Activated T-helper 17 cell treated with anti-CD3 and anti-CD28 coated beads, Interleukin-2, amount 50 U/mL, for 72 hours (primary cell): ENCODE measurements around the gene HDAC8. TPM values are rescaled to one million over a fixed set of nuclear protein-coding genes. Genes with fewer than 3 reads are reported as not detected.

Experiments
- ATAC-seq: fragments of 150-1000 bp; cut with Tn5 transposase; replicated peaks from 2 replicates; pipeline ENCODE4 v1.10.0; 2021; ENCODE audit warnings: mild to moderate bottlenecking, moderate library complexity
- H3K27ac Mint-ChIP-seq: one replicate; pipeline ENCODE4 v1.8.0; 2022; ENCODE audit warnings: mixed read lengths
- H3K27me3 Mint-ChIP-seq: one replicate; pipeline ENCODE4 v1.8.0; 2022; ENCODE audit warnings: mixed read lengths
- H3K36me3 Mint-ChIP-seq: one replicate; pipeline ENCODE4 v1.8.0; 2022; ENCODE audit warnings: low read depth, mild to moderate bottlenecking, mixed read lengths
- H3K4me1 Mint-ChIP-seq: one replicate; pipeline ENCODE4 v1.8.0; 2022; ENCODE audit warnings: mixed read lengths
- H3K4me3 Mint-ChIP-seq: one replicate; pipeline ENCODE4 v1.8.0; 2022; ENCODE audit warnings: mild to moderate bottlenecking, mixed read lengths
- H3K9me3 Mint-ChIP-seq: one replicate; pipeline ENCODE4 v1.8.0; 2022; ENCODE audit warnings: mixed read lengths
- total RNA-seq, 2 donors: library from RNA; stranded (reverse); gene quantifications; one replicate each; pipeline ENCODE4 v1.2.3, GENCODE V29; 2022

Gene HDAC8
- total RNA-seq, 2 donors from 2014 or later = 18.4 to 24.7 TPM

- H3K9me3 Mint-ChIP-seq = no peaks in the 10 kb centered on the region
- H3K36me3 Mint-ChIP-seq = peaks cover 19% of the 10 kb centered on the region
- no peak overlapping the region for H3K4me3 Mint-ChIP-seq
- no peak for ATAC-seq
- no peaks in the 10 kb centered on the region for H3K27me3 Mint-ChIP-seq
- no peaks in the 10 kb centered on the region for H3K4me1 Mint-ChIP-seq
- no peak overlapping the region for H3K27ac Mint-ChIP-seq
Measured at GRCh38 chrX:72479324-72480274, 93.0 kb downstream of the HDAC8 start.

GRCh38 chrX:72478853-72479252 is 93.8 kb downstream of the HDAC8 start:
- Mint-ChIP-seq H3K4me1 (no peaks in the 10 kb centered on the region), H3K4me3 (no peak overlapping the region), H3K9me3 (no peaks in the 10 kb centered on the region), H3K27me3 (no peaks in the 10 kb centered on the region), H3K27ac (no peak overlapping the region), H3K36me3 (peaks cover 19% of the 10 kb centered on the region)
- ATAC-seq = no peak

- Mint-ChIP-seq H3K4me3 (no peak overlapping the region), H3K4me1 (no peaks in the 10 kb centered on the region), H3K27ac (no peak overlapping the region), H3K9me3 (no peaks in the 10 kb centered on the region), H3K36me3 (peaks cover 19% of the 10 kb centered on the region), H3K27me3 (no peaks in the 10 kb centered on the region)
- ATAC-seq = no peak
Measured at GRCh38 chrX:72478351-72478750, 94.3 kb downstream of the HDAC8 start.

- H3K27ac Mint-ChIP-seq = no peak overlapping the region
- no peaks in the 10 kb centered on the region for H3K9me3 Mint-ChIP-seq
- no peak for ATAC-seq
- H3K4me1 Mint-ChIP-seq = no peaks in the 10 kb centered on the region
- no peaks in the 10 kb centered on the region for H3K27me3 Mint-ChIP-seq
- no peak overlapping the region for H3K4me3 Mint-ChIP-seq
- peaks cover 19% of the 10 kb centered on the region for H3K36me3 Mint-ChIP-seq
Measured at GRCh38 chrX:72477781-72478181, 94.9 kb downstream of the HDAC8 start.

- peaks cover 19% of the 10 kb centered on the region for H3K36me3 Mint-ChIP-seq
- H3K4me1 Mint-ChIP-seq = no peaks in the 10 kb centered on the region
- H3K4me3 Mint-ChIP-seq = no peak overlapping the region
- no peaks in the 10 kb centered on the region for H3K9me3 Mint-ChIP-seq
- no peak for ATAC-seq
- H3K27ac Mint-ChIP-seq = no peak overlapping the region
- no peaks in the 10 kb centered on the region for H3K27me3 Mint-ChIP-seq
Measured at GRCh38 chrX:72477376-72477775, 95.3 kb downstream of the HDAC8 start.

GRCh38 chrX:72475952-72476668 is 96.5 kb downstream of the HDAC8 start:
- H3K4me3 Mint-ChIP-seq = no peak overlapping the region
- H3K36me3 Mint-ChIP-seq = peaks cover 16% of the 10 kb centered on the region
- ATAC-seq = no peak
- no peaks in the 10 kb centered on the region for H3K4me1 Mint-ChIP-seq
- no peaks in the 10 kb centered on the region for H3K27me3 Mint-ChIP-seq
- H3K27ac Mint-ChIP-seq = no peak overlapping the region
- H3K9me3 Mint-ChIP-seq = no peaks in the 10 kb centered on the region

GRCh38 chrX:72475338-72475737 is 97.3 kb downstream of the HDAC8 start:
- Mint-ChIP-seq H3K27ac (no peak overlapping the region), H3K4me3 (no peak overlapping the region), H3K9me3 (no peaks in the 10 kb centered on the region), H3K36me3 (peaks cover 13% of the 10 kb centered on the region), H3K4me1 (no peaks in the 10 kb centered on the region), H3K27me3 (no peaks in the 10 kb centered on the region)
- ATAC-seq = no peak

GRCh38 chrX:72470532-72471223 is 102.0 kb downstream of the HDAC8 start:
- H3K4me3 Mint-ChIP-seq = no peak overlapping the region
- no peaks in the 10 kb centered on the region for H3K27me3 Mint-ChIP-seq
- no peaks in the 10 kb centered on the region for H3K4me1 Mint-ChIP-seq
- no peak overlapping the region for H3K27ac Mint-ChIP-seq
- no peak for ATAC-seq
- H3K9me3 Mint-ChIP-seq = no peaks in the 10 kb centered on the region
- H3K36me3 Mint-ChIP-seq = peaks cover 10% of the 10 kb centered on the region

- ATAC-seq = no peak
- no peak overlapping the region for H3K27ac Mint-ChIP-seq
- no peaks in the 10 kb centered on the region for H3K9me3 Mint-ChIP-seq
- no peaks in the 10 kb centered on the region for H3K27me3 Mint-ChIP-seq
- H3K36me3 Mint-ChIP-seq = peaks cover 4% of the 10 kb centered on the region
- no peaks in the 10 kb centered on the region for H3K4me1 Mint-ChIP-seq
- no peak overlapping the region for H3K4me3 Mint-ChIP-seq
Measured at GRCh38 chrX:72470117-72470516, 102.5 kb downstream of the HDAC8 start.

GRCh38 chrX:72468607-72469006 is 104.0 kb downstream of the HDAC8 start:
- Mint-ChIP-seq H3K4me3 (no peak overlapping the region), H3K27ac (no peak overlapping the region), H3K36me3 (peaks cover 7% of the 10 kb centered on the region), H3K27me3 (no peaks in the 10 kb centered on the region), H3K9me3 (no peaks in the 10 kb centered on the region), H3K4me1 (no peaks in the 10 kb centered on the region)
- no peak for ATAC-seq

GRCh38 chrX:72467135-72467534 is 105.5 kb downstream of the HDAC8 start:
- Mint-ChIP-seq H3K4me3 (no peak overlapping the region), H3K36me3 (peaks cover 22% of the 10 kb centered on the region), H3K27me3 (no peaks in the 10 kb centered on the region), H3K9me3 (no peaks in the 10 kb centered on the region), H3K27ac (no peak overlapping the region), H3K4me1 (no peaks in the 10 kb centered on the region)
- ATAC-seq = no peak

- H3K4me1 Mint-ChIP-seq = no peaks in the 10 kb centered on the region
- H3K27me3 Mint-ChIP-seq = no peaks in the 10 kb centered on the region
- H3K36me3 Mint-ChIP-seq = peaks cover 28% of the 10 kb centered on the region
- no peak for ATAC-seq
- no peaks in the 10 kb centered on the region for H3K9me3 Mint-ChIP-seq
- H3K4me3 Mint-ChIP-seq = no peak overlapping the region
- no peak overlapping the region for H3K27ac Mint-ChIP-seq
Measured at GRCh38 chrX:72466493-72466892, 106.2 kb downstream of the HDAC8 start.

GRCh38 chrX:72465889-72466288 is 106.8 kb downstream of the HDAC8 start:
- H3K4me1 Mint-ChIP-seq = no peaks in the 10 kb centered on the region
- H3K27ac Mint-ChIP-seq = no peak overlapping the region
- no peak overlapping the region for H3K4me3 Mint-ChIP-seq
- H3K9me3 Mint-ChIP-seq = no peaks in the 10 kb centered on the region
- peaks cover 29% of the 10 kb centered on the region for H3K36me3 Mint-ChIP-seq
- ATAC-seq = no peak
- no peaks in the 10 kb centered on the region for H3K27me3 Mint-ChIP-seq

- no peaks in the 10 kb centered on the region for H3K27me3 Mint-ChIP-seq
- no peak for ATAC-seq
- no peaks in the 10 kb centered on the region for H3K9me3 Mint-ChIP-seq
- H3K4me3 Mint-ChIP-seq = no peak overlapping the region
- no peak overlapping the region for H3K27ac Mint-ChIP-seq
- H3K4me1 Mint-ChIP-seq = no peaks in the 10 kb centered on the region
- H3K36me3 Mint-ChIP-seq = peaks cover 33% of the 10 kb centered on the region
Measured at GRCh38 chrX:72461766-72462165, 110.9 kb downstream of the HDAC8 start.
